PC-3 (cell line): ENCODE data around the gene C1QL2.

Experiments
- CTCF ChIP-seq: fragments of 300-600 bp; sonication (generic); conservative IDR thresholded peaks from 2 replicates; pipeline ENCODE4 v1.5.1; 2017; ENCODE audit warnings: antibody characterized with exemption, low read depth, mild to moderate bottlenecking, low read length
- EZH2 ChIP-seq: fragments of 300-600 bp; sonication (generic); IDR thresholded peaks from one replicate; pipeline ENCODE4 v1.6.1; 2017; ENCODE audit warnings: antibody characterized with exemption, mild to moderate bottlenecking, low read length; ENCODE audit not compliant: unreplicated experiment

GRCh38 chr2:119136872-119137271 is 21.7 kb downstream of the C1QL2 start:
- TF ChIP-seq EZH2 (no peak), CTCF (no peak)
